HG03095 (cell line): ENCODE results near the gene CFAP91.

Experiments used
- ATAC-seq: cut with Tn5 transposase; IDR thresholded peaks from one replicate; pipeline ENCODE4 v1.9.1; 2021; ENCODE audit warnings: moderate library complexity; ENCODE audit not compliant: unreplicated experiment

Gene CFAP91

DNA sequence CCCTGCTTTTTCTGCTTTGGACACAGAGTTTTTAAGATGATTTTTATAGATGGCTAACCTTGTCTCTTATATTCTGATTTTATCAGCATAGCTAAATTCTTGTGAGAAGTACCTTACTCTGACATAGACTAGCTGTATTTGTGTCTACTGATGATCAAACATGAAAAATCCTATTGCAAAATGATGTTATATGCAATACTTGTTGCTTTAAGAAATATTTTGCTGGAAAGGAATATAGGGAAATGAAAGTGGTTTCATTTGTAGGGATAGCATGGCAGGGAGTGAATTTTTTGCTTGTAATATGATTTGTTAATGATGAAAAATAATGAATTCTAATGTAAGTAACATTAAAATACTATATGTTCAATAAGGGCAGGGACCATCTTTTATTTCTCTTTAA, 35.9 kb downstream of the CFAP91 start:
- ATAC-seq, result no peak

DNA sequence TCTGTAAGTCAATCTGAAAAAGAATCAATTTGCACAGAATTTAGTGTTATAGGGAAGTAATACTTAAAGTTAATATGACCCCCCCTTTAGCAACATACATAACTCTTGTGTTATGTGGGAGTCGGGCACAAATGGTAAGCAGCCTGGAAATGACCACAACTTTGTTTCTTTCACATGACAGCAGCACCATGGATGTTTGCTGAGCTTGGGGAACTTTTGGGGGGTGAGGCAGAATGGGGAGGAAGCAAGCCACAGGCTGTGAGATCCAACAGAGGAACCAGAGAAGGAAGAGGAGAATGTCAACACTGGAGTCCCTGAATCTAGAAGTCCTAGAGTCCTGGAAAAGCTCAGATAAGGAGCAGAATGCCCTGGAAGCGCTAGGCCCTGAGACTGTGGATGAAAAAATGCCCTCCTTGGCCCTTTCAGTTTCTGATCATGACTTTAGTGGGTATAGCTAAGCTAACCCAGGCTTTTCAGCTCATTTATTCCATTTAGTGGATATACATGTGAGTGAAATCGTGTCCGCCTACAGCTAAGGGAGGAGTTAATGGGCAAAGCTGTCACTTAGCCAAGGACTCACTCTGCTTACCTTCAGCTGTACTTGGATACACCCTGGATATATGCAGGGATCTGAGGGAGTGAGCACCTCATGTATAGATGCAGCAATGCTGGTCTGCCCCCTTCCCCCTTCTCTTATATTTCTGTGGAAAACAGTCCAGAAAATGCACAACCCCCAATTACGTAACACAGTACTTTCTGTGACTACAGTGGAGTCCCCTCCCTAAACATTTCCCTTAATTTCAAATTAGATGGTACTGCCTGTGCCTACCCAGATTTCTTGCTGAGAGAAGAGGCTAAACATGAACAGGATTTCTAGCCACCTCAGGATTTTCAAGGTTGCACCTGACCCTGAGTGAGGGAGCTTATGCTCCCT, 39.1 kb downstream of the CFAP91 start:
- ATAC-seq, result no peak

DNA sequence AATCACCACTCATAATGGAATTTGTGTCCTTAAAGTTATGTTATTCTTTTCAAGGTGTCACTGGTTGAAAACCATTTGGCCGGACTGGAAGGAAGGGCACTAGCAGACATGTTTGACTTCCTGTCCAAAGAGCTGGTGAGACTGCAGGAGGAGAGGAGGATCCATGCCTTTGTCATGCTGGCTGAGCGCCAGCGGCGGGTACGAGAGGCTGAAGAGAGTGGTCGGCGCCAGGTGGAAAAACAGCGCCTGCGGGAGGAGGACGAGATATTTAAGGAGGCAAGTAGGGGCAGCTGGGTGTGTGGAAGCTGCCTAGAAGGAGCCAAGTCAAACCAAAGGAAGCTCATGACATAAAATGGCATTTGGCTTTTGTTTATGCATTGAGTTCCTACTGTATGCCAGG, 41.1 kb downstream of the CFAP91 start:
- no peak for ATAC-seq

DNA sequence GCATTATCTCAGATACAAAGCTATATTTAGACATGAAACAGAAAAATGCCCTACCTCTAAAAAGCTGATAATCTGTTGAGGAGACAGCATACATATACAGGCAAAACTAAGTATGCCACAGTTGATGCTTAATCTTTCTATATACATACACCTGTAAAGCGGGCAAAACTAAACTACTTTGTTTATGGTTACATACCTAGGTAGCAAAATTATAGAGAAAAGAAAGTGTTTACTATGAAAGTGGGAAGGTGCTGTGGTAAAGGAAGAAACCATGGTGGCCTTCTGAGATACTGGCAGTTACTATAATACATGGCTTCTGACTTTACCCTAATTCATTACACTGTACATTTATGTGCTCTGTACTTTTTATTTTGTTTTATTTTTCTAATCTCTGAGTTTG, 43.1 kb downstream of the CFAP91 start:
- no peak for ATAC-seq

DNA sequence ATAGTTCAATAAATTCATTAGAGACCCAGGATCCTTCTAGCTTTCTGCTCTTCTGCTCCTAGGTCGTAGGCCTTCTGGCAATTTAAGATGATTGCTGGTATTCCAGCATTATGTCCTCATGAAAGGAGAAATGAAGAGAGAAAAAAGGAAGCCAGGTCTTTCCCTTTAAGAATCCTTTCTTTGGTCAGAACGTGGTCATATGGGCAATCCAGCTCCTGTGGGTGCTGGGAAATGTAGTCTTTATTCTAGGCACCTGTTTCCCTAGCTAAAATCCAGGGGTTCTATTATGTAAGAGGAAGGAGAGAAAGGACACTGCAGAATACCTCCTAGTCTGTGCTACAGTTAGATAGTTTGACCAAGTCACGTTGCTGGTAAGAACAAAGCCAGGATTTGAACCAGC, 43.6 kb downstream of the CFAP91 start:
- no peak for ATAC-seq

DNA sequence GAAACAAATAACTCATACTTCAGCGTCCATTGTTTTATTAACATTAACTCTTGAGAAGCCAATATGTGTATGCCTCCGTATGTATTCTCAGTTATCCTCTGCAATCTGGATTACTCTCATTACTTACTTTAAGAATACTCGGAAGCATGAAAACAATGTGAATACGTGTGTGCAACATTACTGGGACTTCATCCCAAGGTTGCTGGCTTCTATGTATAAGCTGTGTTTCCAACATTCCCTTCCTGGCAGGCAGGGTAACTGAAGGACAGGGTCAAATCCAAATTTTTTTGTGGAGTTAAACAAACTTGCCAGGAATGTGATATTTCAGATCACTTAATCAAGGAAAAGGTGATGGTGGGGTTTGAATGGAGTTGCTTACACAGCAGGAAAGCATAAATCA, 44.5 kb downstream of the CFAP91 start:
- ATAC-seq, result no peak

- ATAC-seq, result no peak
Observed at GRCh38 chr3:119748991-119749390, 46.2 kb downstream of the CFAP91 start.

- ATAC-seq, result no peak
Observed at GRCh38 chr3:119751423-119751822, 48.6 kb downstream of the CFAP91 start.
